HepG2 (cell line): ENCODE measurements around the gene NKX2-3. TPM values are rescaled to one million over a fixed set of nuclear protein-coding genes. Genes with fewer than 3 reads are reported as not detected.
A peak's percentile ranks its signal among the peaks of the same experiment; 100 is the strongest.

Source experiments
- ATAC-seq: fragments of 200-7000 bp; cut with Tn5 transposase; 3 replicates; pipeline ENCODE4 v1.9.1; 2020; ENCODE audit warnings: mild to moderate bottlenecking, moderate library complexity
- BruUV-seq: library from RNA; stranded (reverse); fragments of 400-500 nt; replicated peaks from 2 replicates; lab custom pipeline; 2021; lab: Mats Ljungman, UMichigan
- CTCF ChIA-PET: fragments of 300-600 bp; formaldehyde crosslinking; extraction: SDS; loops from one replicate; lab custom pipeline; 2021; ENCODE audit warnings: low total read pairs, inconsistent platforms, low intra/inter-chr PET ratio; lab: Yijun Ruan, JAX
- POLR2A ChIA-PET: fragments of 350-600 bp; sonication (Branson Sonifier 250); formaldehyde crosslinking; loops from one replicate; lab custom pipeline; 2020; ENCODE audit warnings: antibody characterized with exemption, inconsistent platforms; lab: Yijun Ruan, JAX
- DNase-seq: peaks from one replicate; pipeline ENCODE4 v3.0.0-alpha.2; 2015; ENCODE audit warnings: low spot score
- FAIRE-seq: peaks from 3 replicates; lab custom pipeline; 2011; peaks lifted over from hg19 to GRCh38; lab: Jason Lieb, UNC
- H2AFZ ChIP-seq: one replicate; pipeline ENCODE4 v1.6.1; 2011; ENCODE audit warnings: low read length, inconsistent platforms
- H3K27ac ChIP-seq: fragments of 300-600 bp; 3 replicates; pipeline ENCODE4 v1.8.0; 2011; ENCODE audit warnings: mixed run types, mild to moderate bottlenecking, mixed read lengths, low read length, inconsistent platforms; ENCODE audit not compliant: insufficient read depth; ENCODE audit errors: extremely low read length
- H3K27me3 ChIP-seq, 2 experiments: fragments of 200-600 bp in 1 of 2; 2 replicates in 1 of 2; 3 replicates in 1 of 2; pipeline versions ENCODE4 v1.6.0 to v1.8.0; 2011; ENCODE audit warnings: low read length in 2 of 2, mild to moderate bottlenecking in 2 of 2, moderate library complexity in 2 of 2, inconsistent platforms in 1 of 2; ENCODE audit not compliant: insufficient read depth in 2 of 2, control insufficient read depth in 1 of 2
- H3K36me3 ChIP-seq, 2 experiments: fragments of 200-600 bp in 1 of 2; replicated peaks in 1 of 2; 2 replicates in 1 of 2; 3 replicates in 1 of 2; pipeline versions ENCODE4 v1.5.1 to v1.8.0; 2011; ENCODE audit warnings: low read length in 2 of 2, inconsistent platforms in 1 of 2; ENCODE audit not compliant: insufficient read depth in 2 of 2, control insufficient read depth in 1 of 2
- H3K4me1 ChIP-seq: 2 replicates; pipeline ENCODE4 v1.5.1; 2012; ENCODE audit warnings: low read length, inconsistent platforms; ENCODE audit not compliant: insufficient read depth
- H3K4me2 ChIP-seq: 2 replicates; pipeline ENCODE4 v1.6.0; 2011; ENCODE audit warnings: low read depth, low read length, inconsistent platforms
- H3K4me3 ChIP-seq, 3 experiments: fragments of 200-600 bp in 1 of 3; sonication (generic), shearing (Covaris generic) in 1 of 3; replicated peaks in 1 of 3; 2 replicates each; pipeline ENCODE4 v1.5.1; 2011 to 2016; ENCODE audit warnings: low read length in 3 of 3, inconsistent platforms in 2 of 3, low read depth in 2 of 3, mild to moderate bottlenecking in 2 of 3, control low read depth in 1 of 3, mixed read lengths in 1 of 3; ENCODE audit not compliant: insufficient read depth in 1 of 3
- H3K79me2 ChIP-seq: one replicate; pipeline ENCODE4 v1.6.1; 2011; ENCODE audit warnings: low read length, inconsistent platforms; ENCODE audit not compliant: insufficient read depth
- H3K9ac ChIP-seq: 2 replicates; pipeline ENCODE4 v1.6.0; 2011; ENCODE audit warnings: mild to moderate bottlenecking, low read depth, low read length, inconsistent platforms; ENCODE audit not compliant: insufficient read depth
- H3K9me3 ChIP-seq: 2 replicates; pipeline ENCODE4 v1.5.1; 2012; ENCODE audit warnings: mild to moderate bottlenecking, low read length
- H4K20me1 ChIP-seq: 2 replicates; pipeline ENCODE4 v1.6.0; 2011; ENCODE audit warnings: inconsistent platforms, mild to moderate bottlenecking, low read length, moderate library complexity; ENCODE audit not compliant: insufficient read depth
- AGO2 ChIP-seq: fragments of 200-400 bp; formaldehyde crosslinking; optimal IDR thresholded peaks from 2 replicates; pipeline ENCODE3; 2017; ENCODE audit warnings: mild to moderate bottlenecking, low read depth, low read length, moderate library complexity
- ERF ChIP-seq: IDR thresholded peaks from 2 replicates; pipeline ENCODE4 v1.6.1; 2018; ENCODE audit warnings: missing biosample characterization, missing genetic modification reagents
- FUBP1 ChIP-seq: sonication (generic); formaldehyde crosslinking; IDR thresholded peaks from 2 replicates; pipeline ENCODE4 v1.5.1; 2020; ENCODE audit warnings: missing genetic modification reagents, mild to moderate bottlenecking, borderline replicate concordance
- GTF3A ChIP-seq: sonication (generic); formaldehyde crosslinking; conservative IDR thresholded peaks from 2 replicates; pipeline ENCODE4 v1.4.0; 2020; ENCODE audit warnings: mild to moderate bottlenecking, missing genetic modification reagents
- KDM2A ChIP-seq: sonication (generic); formaldehyde crosslinking; IDR thresholded peaks from 2 replicates; pipeline ENCODE4 v1.4.0; 2020; ENCODE audit warnings: low read depth, missing genetic modification reagents, borderline replicate concordance
- MED8 ChIP-seq: sonication (generic); formaldehyde crosslinking; IDR thresholded peaks from 2 replicates; pipeline ENCODE4 v1.8.1; 2023; ENCODE audit warnings: mild to moderate bottlenecking, missing genetic modification reagents; ENCODE audit not compliant: insufficient replicate concordance
- MTA3 ChIP-seq: sonication (generic); formaldehyde crosslinking; IDR thresholded peaks from 2 replicates; pipeline ENCODE4 v1.4.0; 2020; ENCODE audit warnings: missing genetic modification reagents
- TFDP1 ChIP-seq: IDR thresholded peaks from 2 replicates; pipeline ENCODE4 v1.6.1; 2016; ENCODE audit warnings: missing compliant biosample characterization, missing genetic modification reagents, borderline replicate concordance
- ZFAT ChIP-seq: sonication (generic); formaldehyde crosslinking; conservative IDR thresholded peaks from 2 replicates; pipeline ENCODE4 v1.8.1; 2023; ENCODE audit warnings: missing genetic modification reagents, inconsistent platforms
- ZGPAT ChIP-seq: IDR thresholded peaks from 2 replicates; pipeline ENCODE4 v1.6.1; 2016; ENCODE audit warnings: mild to moderate bottlenecking
- ZNF263 ChIP-seq: sonication (generic); formaldehyde crosslinking; IDR thresholded peaks from 2 replicates; pipeline ENCODE4 v1.4.0; 2020; ENCODE audit warnings: missing genetic modification reagents
- ZNF652 ChIP-seq: IDR thresholded peaks from 2 replicates; pipeline ENCODE4 v1.6.1; 2016; ENCODE audit warnings: low read depth, borderline replicate concordance
- ZNF75D ChIP-seq: sonication (generic); formaldehyde crosslinking; IDR thresholded peaks from 2 replicates; pipeline ENCODE4 v1.8.1; 2023; ENCODE audit warnings: missing genetic modification reagents, mild to moderate bottlenecking, borderline replicate concordance
- ZNF777 ChIP-seq: sonication (generic); formaldehyde crosslinking; IDR thresholded peaks from 2 replicates; pipeline ENCODE4 v1.4.0; 2020; ENCODE audit warnings: missing genetic modification reagents
- ZSCAN30 ChIP-seq: sonication (generic); formaldehyde crosslinking; IDR thresholded peaks from 2 replicates; pipeline ENCODE4 v1.5.0; 2020; ENCODE audit warnings: mild to moderate bottlenecking, missing genetic modification reagents
- WGBS: methylation state at CpG from one replicate; pipeline ENCODE4 v1.1.6; 2017; ENCODE audit warnings: low lambda C conversion rate; 5-methylcytosine and 5-hydroxymethylcytosine counted together
- in situ Hi-C: cut with HindIII; loops from 2 replicates; pipeline ENCODE4 v1.10.0; 2017; ENCODE audit warnings: low pct_unique_long_range_greater_than_20kb; ENCODE audit not compliant: extremely low pct_ligation_motif_present
- intact Hi-C: fragments of 100-400 bp; cut with micrococcal nuclease; formaldehyde crosslinking; loops from one replicate; pipeline ENCODE4 v1.10.0; 2022; ENCODE audit not compliant: unreplicated experiment
- polyA plus RNA-seq, 8 experiments: library from polyadenylated mRNA; depleted of rRNA in 3 of 8; stranded (reverse) in 7 of 8; unstranded in 1 of 8; fragments of >200 nt; fragmentation: Illumina TruSeq in 4 of 8; extraction: Trizol in 4 of 8; gene quantifications; 2 replicates each; pipeline versions ENCODE4 v1.2.1 to v1.2.3, GENCODE V29; 2011 to 2016; ENCODE audit warnings: low read depth in 4 of 8, missing spikeins in 1 of 8, mixed read lengths in 1 of 8; ENCODE audit not compliant: insufficient read depth in 1 of 8
- total RNA-seq, 5 experiments: library from RNA; depleted of rRNA; stranded (reverse); fragments of >200 nt; fragmentation: Illumina TruSeq; extraction: Trizol; gene quantifications; 2 replicates each; pipeline ENCODE4 v1.2.3, GENCODE V29; 2016; ENCODE audit warnings: low read depth in 1 of 5

The NKX2-3 gene
- total and polyA plus RNA-seq, 2 of the 13 experiments (the other 11 are each of a cell fraction or from before 2014, with no cell fraction given) = not detected

- TF ChIP-seq MED8 (CRISPR knock-in tag) = no peak
Measured at GRCh38 chr10:99521765-99522469, 10.8 kb upstream of the NKX2-3 start (continued).

GRCh38 chr10:99522470-99523250 is 10.1 kb upstream of the NKX2-3 start:
- no peaks in the 10 kb centered on the region for H3K9me3 ChIP-seq
- H3K36me3 ChIP-seq = no peaks in the 10 kb centered on the region
- peaks cover 12 to 78% of the 10 kb centered on the region in 2 experiments for H3K27me3 ChIP-seq
- in situ Hi-C loops = no loop called here
- intact Hi-C loops = no loop called here
- FAIRE-seq (no peak), DNase-seq (no peak), ATAC-seq (peak; percentile 56)
- no peak overlapping the region for H2AFZ ChIP-seq
- H3K4me2 ChIP-seq = peak overlapping the region; percentile 77
- H3K4me1 ChIP-seq = peaks cover 44% of the 10 kb centered on the region
- H3K79me2 ChIP-seq = no peaks in the 10 kb centered on the region
- WGBS = 29% methylated on average over 7 of the region's 35 CpGs
- peak overlapping the region; percentile 8 to 62 (median 26) for H3K4me3 ChIP-seq
- POLR2A ChIA-PET = no interaction called here
- no TSS peak for BruUV-seq
- no peak overlapping the region for H3K9ac ChIP-seq
- no peak overlapping the region for H3K27ac ChIP-seq
- H4K20me1 ChIP-seq = no peaks in the 10 kb centered on the region
- CTCF ChIA-PET = no interaction called here
- no peak for TF ChIP-seq ZFAT (CRISPR knock-in tag)
- no peak for TF ChIP-seq AGO2
- no peak for TF ChIP-seq GTF3A
- TF ChIP-seq ZNF777 (CRISPR knock-in tag) = 0 out of 2 replicates have a peak, but pooled peaks have one; percentile 15
- no peak for TF ChIP-seq ZNF263
- TF ChIP-seq ZNF652 = no peak
- no peak for TF ChIP-seq KDM2A (CRISPR knock-in tag)
- no peak for TF ChIP-seq TFDP1 (CRISPR knock-in tag)
- TF ChIP-seq MTA3 = no peak
- TF ChIP-seq ERF = no peak
- no peak for TF ChIP-seq FUBP1 (CRISPR knock-in tag)
- TF ChIP-seq ZNF75D (CRISPR knock-in tag) = 0 out of 2 replicates have a peak, but pooled peaks have one; percentile 17
- no peak for TF ChIP-seq ZSCAN30
- no peak for TF ChIP-seq ZGPAT
